Measurements from ENCODE around the gene HTT. TPM values are rescaled to one million over a fixed set of nuclear protein-coding genes. Genes with fewer than 3 reads are reported as not detected.

The HTT gene
- total RNA-seq, 1 experiment from 2014 or later, result 18.4 TPM

DNA sequence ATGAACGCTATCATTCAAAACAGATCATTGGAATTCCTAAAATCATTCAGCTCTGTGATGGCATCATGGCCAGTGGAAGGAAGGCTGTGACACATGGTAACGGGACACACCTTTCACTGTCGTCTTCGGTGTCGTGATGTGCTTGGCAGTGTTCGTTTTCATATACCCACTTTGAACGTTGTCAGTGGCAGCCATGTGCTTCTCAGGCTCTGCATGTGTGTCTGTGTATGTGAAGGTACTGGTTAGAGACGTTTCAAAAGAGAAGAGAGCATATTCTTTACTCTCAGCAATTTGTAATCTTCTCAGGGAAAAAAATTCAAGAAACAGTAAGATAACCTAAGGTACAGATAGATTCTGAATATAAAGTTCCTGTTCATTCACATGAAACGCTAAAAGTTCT, 103.9 kb downstream of the HTT start:
- H4K20me1 ChIP-seq (ENCODE audit: low read length), result no peaks in the 10 kb centered on the region
- H3K4me2 ChIP-seq (ENCODE audit: low read length), result no peak overlapping the region
- H3K9me3 ChIP-seq (ENCODE audit: low read length), result no peaks in the 10 kb centered on the region
- TF ChIP-seq, protein P1, sequence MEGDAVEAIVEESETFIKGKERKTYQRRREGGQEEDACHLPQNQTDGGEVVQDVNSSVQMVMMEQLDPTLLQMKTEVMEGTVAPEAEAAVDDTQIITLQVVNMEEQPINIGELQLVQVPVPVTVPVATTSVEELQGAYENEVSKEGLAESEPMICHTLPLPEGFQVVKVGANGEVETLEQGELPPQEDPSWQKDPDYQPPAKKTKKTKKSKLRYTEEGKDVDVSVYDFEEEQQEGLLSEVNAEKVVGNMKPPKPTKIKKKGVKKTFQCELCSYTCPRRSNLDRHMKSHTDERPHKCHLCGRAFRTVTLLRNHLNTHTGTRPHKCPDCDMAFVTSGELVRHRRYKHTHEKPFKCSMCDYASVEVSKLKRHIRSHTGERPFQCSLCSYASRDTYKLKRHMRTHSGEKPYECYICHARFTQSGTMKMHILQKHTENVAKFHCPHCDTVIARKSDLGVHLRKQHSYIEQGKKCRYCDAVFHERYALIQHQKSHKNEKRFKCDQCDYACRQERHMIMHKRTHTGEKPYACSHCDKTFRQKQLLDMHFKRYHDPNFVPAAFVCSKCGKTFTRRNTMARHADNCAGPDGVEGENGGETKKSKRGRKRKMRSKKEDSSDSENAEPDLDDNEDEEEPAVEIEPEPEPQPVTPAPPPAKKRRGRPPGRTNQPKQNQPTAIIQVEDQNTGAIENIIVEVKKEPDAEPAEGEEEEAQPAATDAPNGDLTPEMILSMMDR (conservative IDR thresholded peaks at IDR 0.05; ENCODE audit: low read depth, low read length), result no peak
- no peak for TF ChIP-seq EZH2phosphoT487 (IDR thresholded peaks at IDR 0.05; ENCODE audit: borderline replicate concordance, low read length)
- no peak for TF ChIP-seq EZH2 (IDR thresholded peaks at IDR 0.05; ENCODE audit: low read length, unreplicated experiment)
- no peaks in the 10 kb centered on the region for H3K79me2 ChIP-seq (ENCODE audit: low read length)
- CTCF ChIA-PET, result no interaction called here
- no peak overlapping the region for H3K27ac ChIP-seq (ENCODE audit: low read length)
- H3K9me2 ChIP-seq (replicated peaks; ENCODE audit: low read length), result no peaks in the 10 kb centered on the region
- H3F3A ChIP-seq (ENCODE audit: low read length, unreplicated experiment), result no peaks in the 10 kb centered on the region
- no peak overlapping the region for H3K9ac ChIP-seq (ENCODE audit: low read length)
- H3K27me3 ChIP-seq (ENCODE audit: low read length), result no peaks in the 10 kb centered on the region
- H3K4me3 ChIP-seq (ENCODE audit: low read length), result no peak overlapping the region
- POLR2A ChIA-PET (ENCODE audit: unreplicated experiment), result no interaction called here
- BruUV-seq (replicated peaks), result no TSS peak
- no peak overlapping the region for H2AFZ ChIP-seq (ENCODE audit: low read length)
- no peaks in the 10 kb centered on the region; the same call in 1 of the 2 replicates for H3K36me3 ChIP-seq (ENCODE audit: low read depth, low read length)
- no peaks in the 10 kb centered on the region for H3K4me1 ChIP-seq (ENCODE audit: insufficient read depth, low read length)
- DNase-seq (no peak), ATAC-seq (no peak)
- intact Hi-C loops (cut with micrococcal nuclease), result no loop called here

- H3K9me2 ChIP-seq (replicated peaks; ENCODE audit: low read length), result no peaks in the 10 kb centered on the region
- H2AFZ ChIP-seq (ENCODE audit: low read length), result no peak overlapping the region
- no peak overlapping the region for H3K4me3 ChIP-seq (ENCODE audit: low read length)
- no peaks in the 10 kb centered on the region for H3K9me3 ChIP-seq (ENCODE audit: low read length)
- ATAC-seq, result no peak
- H3K36me3 ChIP-seq (ENCODE audit: low read depth, low read length), result no peaks in the 10 kb centered on the region; the same call in 1 of the 2 replicates
- no TSS peak for BruUV-seq (replicated peaks)
- no peaks in the 10 kb centered on the region for H3K79me2 ChIP-seq (ENCODE audit: low read length)
- H3K9ac ChIP-seq (ENCODE audit: low read length), result no peak overlapping the region
- no peak overlapping the region for H3K27ac ChIP-seq (ENCODE audit: low read length)
- H3K4me2 ChIP-seq (ENCODE audit: low read length), result no peak overlapping the region
- H3K4me1 ChIP-seq (ENCODE audit: insufficient read depth, low read length), result no peaks in the 10 kb centered on the region
- intact Hi-C loops (cut with micrococcal nuclease), result no loop called here
- DNase-seq, result no peak
- no peaks in the 10 kb centered on the region for H3F3A ChIP-seq (ENCODE audit: low read length, unreplicated experiment)
- H3K27me3 ChIP-seq (ENCODE audit: low read length), result no peaks in the 10 kb centered on the region
- POLR2A ChIA-PET (ENCODE audit: unreplicated experiment), result no interaction called here
- CTCF ChIA-PET, result no interaction called here
- H4K20me1 ChIP-seq (ENCODE audit: low read length), result no peaks in the 10 kb centered on the region
- TF ChIP-seq, protein P1 (conservative IDR thresholded peaks at IDR 0.05; ENCODE audit: low read depth, low read length), result no peak
- no peak for TF ChIP-seq EZH2phosphoT487 (IDR thresholded peaks at IDR 0.05; ENCODE audit: borderline replicate concordance, low read length)
- TF ChIP-seq EZH2 (IDR thresholded peaks at IDR 0.05; ENCODE audit: low read length, unreplicated experiment), result no peak
These were observed 104.7 kb downstream of the HTT start for GRCh38 chr4:3179126-3179706.

- DNase-seq, result no peak
- TF ChIP-seq, protein P1 (conservative IDR thresholded peaks at IDR 0.05; ENCODE audit: low read depth, low read length), result no peak
- TF ChIP-seq EZH2phosphoT487 (IDR thresholded peaks at IDR 0.05; ENCODE audit: borderline replicate concordance, low read length), result no peak
- TF ChIP-seq EZH2 (IDR thresholded peaks at IDR 0.05; ENCODE audit: low read length, unreplicated experiment), result no peak
- no peaks in the 10 kb centered on the region for H3K9me2 ChIP-seq (replicated peaks; ENCODE audit: low read length)
- H3K79me2 ChIP-seq (ENCODE audit: low read length), result no peaks in the 10 kb centered on the region
- no peaks in the 10 kb centered on the region for H3K27me3 ChIP-seq (ENCODE audit: low read length)
- H3K9ac ChIP-seq (ENCODE audit: low read length), result no peak overlapping the region
- no peaks in the 10 kb centered on the region for H3F3A ChIP-seq (ENCODE audit: low read length, unreplicated experiment)
- H3K4me3 ChIP-seq (ENCODE audit: low read length), result no peak overlapping the region
- no peaks in the 10 kb centered on the region for H3K4me1 ChIP-seq (ENCODE audit: insufficient read depth, low read length)
- no peaks in the 10 kb centered on the region for H4K20me1 ChIP-seq (ENCODE audit: low read length)
- H3K9me3 ChIP-seq (ENCODE audit: low read length), result no peaks in the 10 kb centered on the region
- no peak overlapping the region for H3K27ac ChIP-seq (ENCODE audit: low read length)
- CTCF ChIA-PET, result no interaction called here
- no TSS peak for BruUV-seq (replicated peaks)
- POLR2A ChIA-PET (ENCODE audit: unreplicated experiment), result no interaction called here
- intact Hi-C loops (cut with micrococcal nuclease), result no loop called here
- ATAC-seq, result no peak
- no peaks in the 10 kb centered on the region for H3K36me3 ChIP-seq (ENCODE audit: low read depth, low read length)
- H2AFZ ChIP-seq (ENCODE audit: low read length), result no peak overlapping the region
- no peak overlapping the region for H3K4me2 ChIP-seq (ENCODE audit: low read length)
These were observed 108.5 kb downstream of the HTT start for GRCh38 chr4:3183008-3183407.
